Fibroblast of mammary gland (primary cell): ENCODE measurements around the gene DZIP1L.

Experiments
- DNase-seq: peaks from one replicate; pipeline ENCODE4 v3.0.0-alpha.2; 2010; ENCODE audit warnings: low read depth
- H3K4me3 ChIP-seq: 2 replicates; pipeline ENCODE4 v1.5.1; 2011; ENCODE audit warnings: low read depth, mild to moderate bottlenecking, low read length, moderate library complexity; ENCODE audit not compliant: control insufficient read depth
- CTCF ChIP-seq: conservative IDR thresholded peaks from 2 replicates; pipeline ENCODE4 v1.5.1; 2011; ENCODE audit warnings: low read depth, low read length, inconsistent platforms; ENCODE audit not compliant: control insufficient read depth, insufficient read depth

Gene DZIP1L

GRCh38 chr3:138127636-138128365 is 12.4 kb upstream of the DZIP1L start:
- no peak for TF ChIP-seq CTCF
- no peak for DNase-seq
- no peak overlapping the region for H3K4me3 ChIP-seq

- no peak for TF ChIP-seq CTCF
Measured at GRCh38 chr3:138125548-138126221, 10.3 kb upstream of the DZIP1L start.

GRCh38 chr3:138124706-138125355 is 9.4 kb upstream of the DZIP1L start:
- no peak for TF ChIP-seq CTCF
- peak; percentile 68 for DNase-seq
- peak overlapping the region; percentile 10 for H3K4me3 ChIP-seq

More at GRCh38 chr3:138125548-138126221, 10.3 kb upstream of the DZIP1L start:
- peak; percentile 75 for DNase-seq
- H3K4me3 ChIP-seq: peak overlapping the region; percentile 1

DNA sequence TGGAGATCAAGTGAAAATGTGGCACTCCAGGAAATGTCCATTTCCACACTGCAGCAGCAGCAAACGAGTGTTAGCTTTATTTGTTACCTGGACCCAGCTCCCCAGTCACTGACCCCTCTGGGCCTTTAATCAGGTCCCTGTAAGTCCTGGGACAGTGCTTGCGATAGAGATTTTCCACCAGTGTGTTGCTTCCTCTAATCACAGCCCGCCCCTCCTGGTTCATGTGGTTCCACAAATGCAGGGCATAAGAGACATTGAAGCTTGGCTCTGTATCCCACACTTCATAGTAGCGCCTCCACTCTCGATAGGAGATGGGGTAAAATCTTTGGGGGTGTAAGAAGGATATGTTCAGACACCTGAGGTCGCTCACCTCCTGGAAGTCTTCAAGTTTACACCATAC is 8.8 kb upstream of the DZIP1L start:
- no peak for TF ChIP-seq CTCF
- no peak overlapping the region for H3K4me3 ChIP-seq

GRCh38 chr3:138119423-138119766 is 4.0 kb upstream of the DZIP1L start:
- H3K4me3 ChIP-seq: no peak overlapping the region
- TF ChIP-seq CTCF: no peak
- DNase-seq: no peak

More for the DNA sequence above, 8.8 kb upstream of the DZIP1L start:
- no peak for DNase-seq

DNA sequence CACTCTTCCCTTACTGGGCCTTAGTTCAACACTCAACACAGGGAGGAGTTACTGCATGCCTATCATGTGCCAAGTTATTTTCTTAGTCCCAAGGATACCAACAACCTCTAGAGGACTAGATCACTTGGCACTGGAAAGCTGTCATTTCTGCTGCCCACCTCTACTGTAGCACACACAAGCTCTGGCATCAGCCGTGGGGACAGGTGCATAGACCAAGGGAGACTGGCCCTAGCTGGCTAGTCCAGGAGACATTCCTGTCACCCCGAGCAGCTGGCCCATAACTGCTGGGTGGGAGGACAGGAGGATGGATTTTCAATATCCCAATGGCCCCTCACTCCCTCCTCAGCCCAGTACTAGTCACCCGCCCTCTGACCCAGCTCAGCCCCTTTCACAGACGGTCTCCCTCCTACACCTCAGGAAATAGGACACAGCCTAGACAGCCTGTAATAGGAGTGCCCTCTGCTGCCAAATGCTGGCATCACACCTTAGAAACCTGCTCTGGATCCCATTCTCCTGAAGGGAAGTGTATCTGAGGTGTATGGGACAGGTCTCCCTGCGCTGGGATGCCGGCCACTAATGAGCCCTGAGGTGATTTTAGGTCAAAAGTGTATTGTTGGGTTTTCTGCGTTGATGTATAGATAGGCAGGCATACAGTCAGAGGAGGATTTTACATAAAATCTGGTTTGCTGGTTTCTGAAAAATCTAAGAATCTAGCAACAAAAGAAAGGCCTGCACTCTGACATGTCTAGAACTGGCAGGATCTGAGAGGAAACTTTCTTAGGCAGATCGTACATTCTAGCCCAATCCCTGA is 3.4 kb upstream of the DZIP1L start:
- H3K4me3 ChIP-seq: no peak overlapping the region
- peak; percentile 75 for DNase-seq
- TF ChIP-seq CTCF: peak; percentile 97
